ENCODE data around the gene CTDSPL.

GRCh38 chr3:37852771-37853170, 8.9 kb upstream of the CTDSPL start:
- TF ChIP-seq CTCF (IDR thresholded peaks at IDR 0.05) (no peak), EP300 (IDR thresholded peaks at IDR 0.05; ENCODE audit: low read depth) (no peak)
